ENCODE data around the gene PIEZO2.
"Not testable (repeated sequence)": the region's sequence is repeated elsewhere in the genome, so short reads cannot be mapped to it uniquely, and the experiment has no call there.

PIEZO2 gene

DNA sequence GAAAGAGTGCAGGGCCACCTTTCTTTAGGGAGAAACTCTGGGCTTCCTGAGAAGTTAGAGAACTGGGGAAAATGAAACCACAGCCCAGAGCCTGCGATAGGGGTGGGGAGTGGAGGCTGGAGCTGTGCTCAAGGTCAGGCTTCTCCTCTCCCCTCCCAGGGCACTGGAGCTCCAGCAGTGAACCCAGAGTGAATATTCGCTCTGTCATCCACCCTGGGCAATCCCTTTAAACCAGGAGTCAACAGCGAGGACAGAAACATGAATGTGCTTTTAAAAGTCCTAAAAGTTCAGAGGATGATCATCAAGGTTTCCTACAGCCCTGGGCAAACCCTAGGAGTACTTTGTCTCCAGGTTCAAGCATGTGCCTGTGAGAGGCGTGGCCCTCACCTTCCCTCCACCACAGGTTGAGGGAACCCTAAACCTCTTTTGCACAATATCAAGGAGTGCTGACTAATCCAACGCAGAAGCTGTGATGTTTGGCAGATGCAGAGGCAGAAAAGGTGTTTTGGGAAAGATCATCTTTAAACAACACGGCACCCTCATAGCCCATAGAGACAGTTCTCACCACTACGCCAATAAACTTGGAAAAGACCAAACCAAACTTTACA is 522.7 kb downstream of the PIEZO2 start:
- not testable (repeated sequence) for DNase-seq (ENCODE audit: extremely low read depth, low read depth)

- DNase-seq (ENCODE audit: extremely low read depth, low read depth), result not testable (repeated sequence)
Observed at GRCh38 chr18:10623606-10624005, 525.8 kb downstream of the PIEZO2 start.

GRCh38 chr18:10622982-10623381 is 526.4 kb downstream of the PIEZO2 start:
- DNase-seq (ENCODE audit: extremely low read depth, low read depth), result not testable (repeated sequence)

GRCh38 chr18:10620670-10621329 is 528.6 kb downstream of the PIEZO2 start:
- DNase-seq (ENCODE audit: extremely low read depth, low read depth), result peak; percentile 7

Data from AG09319 (cell line).